ENCODE data around the gene PPM1H. TPM values are rescaled to one million over a fixed set of nuclear protein-coding genes. Genes with fewer than 3 reads are reported as not detected.
"Not testable (repeated sequence)": the region's sequence is repeated elsewhere in the genome, so short reads cannot be mapped to it uniquely, and the experiment has no call there.

PPM1H gene
- total RNA-seq, 4 donors from 2014 or later: 1.4 to 4.9 (median 2.4) TPM

DNA sequence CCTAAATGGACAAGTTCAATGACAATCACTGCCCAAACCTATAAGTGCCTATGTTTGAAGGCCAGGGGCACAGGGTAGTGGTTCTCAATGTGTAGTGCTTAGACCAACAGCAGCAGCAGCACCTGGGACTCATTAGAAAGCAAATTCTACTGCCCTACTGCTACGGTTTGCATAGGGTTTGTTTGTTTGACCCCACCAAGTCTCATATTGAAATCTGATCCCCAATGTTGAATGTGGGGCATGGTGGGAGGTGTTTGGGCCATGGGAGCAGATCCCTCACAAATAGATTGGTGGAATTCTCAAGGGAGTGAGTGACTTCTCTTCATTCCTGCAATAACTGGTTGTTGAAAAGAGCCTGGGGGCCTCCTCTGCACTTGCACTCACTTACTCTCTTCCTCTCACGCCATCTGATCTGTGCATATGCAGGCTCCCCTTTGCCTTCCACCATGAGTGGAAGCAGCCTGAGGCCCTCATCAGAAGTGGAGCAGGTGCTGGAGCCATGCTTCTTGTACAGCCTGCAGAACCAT lies 39.5 kb downstream of the PPM1H start:
- TF ChIP-seq, protein P1, sequence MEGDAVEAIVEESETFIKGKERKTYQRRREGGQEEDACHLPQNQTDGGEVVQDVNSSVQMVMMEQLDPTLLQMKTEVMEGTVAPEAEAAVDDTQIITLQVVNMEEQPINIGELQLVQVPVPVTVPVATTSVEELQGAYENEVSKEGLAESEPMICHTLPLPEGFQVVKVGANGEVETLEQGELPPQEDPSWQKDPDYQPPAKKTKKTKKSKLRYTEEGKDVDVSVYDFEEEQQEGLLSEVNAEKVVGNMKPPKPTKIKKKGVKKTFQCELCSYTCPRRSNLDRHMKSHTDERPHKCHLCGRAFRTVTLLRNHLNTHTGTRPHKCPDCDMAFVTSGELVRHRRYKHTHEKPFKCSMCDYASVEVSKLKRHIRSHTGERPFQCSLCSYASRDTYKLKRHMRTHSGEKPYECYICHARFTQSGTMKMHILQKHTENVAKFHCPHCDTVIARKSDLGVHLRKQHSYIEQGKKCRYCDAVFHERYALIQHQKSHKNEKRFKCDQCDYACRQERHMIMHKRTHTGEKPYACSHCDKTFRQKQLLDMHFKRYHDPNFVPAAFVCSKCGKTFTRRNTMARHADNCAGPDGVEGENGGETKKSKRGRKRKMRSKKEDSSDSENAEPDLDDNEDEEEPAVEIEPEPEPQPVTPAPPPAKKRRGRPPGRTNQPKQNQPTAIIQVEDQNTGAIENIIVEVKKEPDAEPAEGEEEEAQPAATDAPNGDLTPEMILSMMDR (IDR thresholded peaks at IDR 0.05): no peak
- ATAC-seq (ENCODE audit: low FRiP score) (no peak), DNase-seq (ENCODE audit: low spot score) (no peak)

DNA sequence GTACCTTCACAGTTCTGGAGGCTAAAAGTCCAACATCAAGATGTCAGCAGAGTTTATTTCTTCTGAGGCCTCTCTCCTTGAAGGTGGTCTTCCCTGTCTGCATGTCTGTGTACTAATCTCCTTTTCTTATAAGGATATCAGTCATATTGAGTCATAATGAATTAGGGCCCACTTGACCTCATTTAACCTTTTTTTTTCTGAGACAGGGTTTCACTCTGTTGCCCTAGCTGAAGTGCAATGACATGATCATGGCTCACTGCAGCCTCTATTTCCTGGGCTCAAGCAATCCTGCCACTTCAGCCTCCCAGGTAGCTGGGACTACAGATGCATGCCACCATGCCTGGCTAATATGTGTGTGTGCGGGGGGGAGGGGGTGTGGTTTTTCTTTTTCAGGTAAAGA lies 41.7 kb downstream of the PPM1H start:
- DNase-seq (ENCODE audit: low spot score) (no peak), ATAC-seq (ENCODE audit: low FRiP score) (no peak)
- TF ChIP-seq, protein P1 (IDR thresholded peaks at IDR 0.05): no peak

DNA sequence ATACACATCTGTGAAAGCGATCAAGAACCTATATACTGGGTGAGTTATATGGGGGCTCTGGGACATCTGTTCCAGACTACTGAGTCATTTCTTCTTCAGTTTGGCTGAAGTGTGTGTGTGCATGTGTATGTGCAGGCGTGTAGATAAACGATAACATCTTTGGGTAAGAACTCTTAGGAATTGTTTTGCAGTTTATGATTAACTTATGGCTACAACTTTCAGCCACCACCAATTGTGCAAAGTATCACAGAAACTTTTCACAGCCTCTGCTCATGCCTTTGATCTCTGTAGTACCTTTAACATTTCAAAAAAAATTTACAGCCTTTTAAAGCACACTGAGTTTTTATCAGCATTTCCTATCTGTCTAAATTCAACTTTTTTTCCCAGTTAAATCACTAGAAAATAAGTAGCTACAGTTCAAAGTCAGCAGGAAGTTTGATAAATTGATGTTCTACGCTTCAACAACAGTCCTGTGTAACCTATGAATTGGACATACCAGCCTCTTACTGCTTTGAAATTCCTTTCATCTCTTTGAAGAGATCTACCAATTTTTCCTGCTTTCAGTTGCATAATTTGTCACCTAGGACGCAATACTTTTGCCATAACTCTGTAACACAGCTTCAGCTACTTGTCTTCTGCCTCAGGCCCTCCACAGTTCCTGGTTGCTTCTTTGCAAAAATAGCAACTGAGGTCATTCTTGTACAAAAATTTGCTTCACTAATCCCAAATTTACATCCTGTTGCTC lies 43.0 kb downstream of the PPM1H start:
- ATAC-seq (ENCODE audit: low FRiP score) (no peak), DNase-seq (ENCODE audit: low spot score) (no peak)
- TF ChIP-seq, protein P1 (IDR thresholded peaks at IDR 0.05): no peak

DNA sequence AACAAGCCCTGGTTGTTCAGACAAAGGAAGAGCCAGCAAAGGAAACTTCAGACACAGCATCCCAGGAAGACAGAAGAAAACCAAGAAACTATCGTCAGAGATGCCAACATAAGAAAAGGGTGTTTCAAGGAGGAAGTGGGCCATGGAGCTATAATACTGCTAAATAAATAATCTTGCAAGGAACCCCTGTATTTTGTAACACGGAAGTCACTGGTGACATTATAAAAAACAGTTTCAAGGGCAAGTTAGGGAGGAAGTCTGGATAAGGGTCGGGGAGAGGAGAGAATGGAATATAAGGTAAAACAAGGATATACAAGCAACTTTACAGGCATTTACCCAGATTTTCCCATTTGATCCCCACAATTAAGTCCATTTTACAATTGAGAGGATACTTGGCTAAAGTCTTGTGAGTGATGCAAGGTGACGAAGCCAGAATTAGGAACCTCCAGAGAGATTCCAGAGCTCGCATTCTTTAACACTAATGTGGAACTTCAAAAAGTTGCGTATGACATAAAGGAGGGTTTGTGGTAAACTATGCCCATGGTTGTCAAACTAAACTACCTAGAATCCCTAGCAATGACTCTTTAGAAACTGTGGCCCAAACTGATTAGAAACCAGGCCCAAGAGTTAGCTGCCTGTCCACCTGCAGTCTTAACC lies 46.4 kb downstream of the PPM1H start:
- ATAC-seq (ENCODE audit: low FRiP score): no peak
- DNase-seq (ENCODE audit: low spot score): no peak
- TF ChIP-seq, protein P1 (IDR thresholded peaks at IDR 0.05): no peak

DNA sequence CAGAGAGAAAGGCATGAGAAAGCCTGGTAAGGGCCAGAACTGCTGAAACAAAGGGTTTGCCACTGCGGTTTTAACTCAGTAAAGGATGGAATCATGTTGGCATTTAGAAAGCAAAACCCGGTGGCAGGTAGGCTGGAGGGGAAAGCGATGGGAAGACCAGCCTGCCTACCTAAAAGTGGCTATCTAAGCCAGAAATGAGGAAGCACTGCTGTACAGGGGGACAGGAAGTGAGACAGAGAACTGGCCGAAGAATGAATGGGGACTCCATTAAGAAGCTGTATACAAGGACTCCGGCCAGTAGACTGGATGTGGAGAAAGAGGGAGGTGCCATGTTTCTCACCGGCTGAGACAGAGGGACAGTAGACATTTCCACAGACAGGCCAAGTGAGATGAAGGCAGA lies 48.2 kb downstream of the PPM1H start:
- TF ChIP-seq, protein P1 (IDR thresholded peaks at IDR 0.05): no peak
- DNase-seq (ENCODE audit: low spot score) (no peak), ATAC-seq (ENCODE audit: low FRiP score) (no peak)

DNA sequence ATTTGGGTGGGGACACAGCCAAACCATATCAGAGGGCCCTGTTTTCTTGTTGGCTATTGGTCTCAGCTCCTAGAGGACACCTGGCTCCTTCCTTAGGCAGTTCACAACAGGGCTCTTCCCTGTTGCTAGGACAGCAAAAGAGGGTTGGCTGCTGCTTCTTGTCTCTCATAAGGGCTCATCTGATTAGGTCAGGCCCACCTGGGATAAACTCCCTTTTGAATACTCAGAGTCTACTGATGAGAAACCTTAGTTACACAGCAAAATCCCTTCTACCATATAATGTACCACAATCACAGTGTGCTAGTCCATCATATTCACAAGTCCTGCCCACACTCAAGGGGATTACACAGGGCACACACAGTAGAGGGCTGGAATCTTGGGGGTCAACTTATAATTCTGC lies 49.7 kb downstream of the PPM1H start:
- TF ChIP-seq, protein P1 (IDR thresholded peaks at IDR 0.05): no peak
- DNase-seq (ENCODE audit: low spot score): no peak
- ATAC-seq (ENCODE audit: low FRiP score): no peak

DNA sequence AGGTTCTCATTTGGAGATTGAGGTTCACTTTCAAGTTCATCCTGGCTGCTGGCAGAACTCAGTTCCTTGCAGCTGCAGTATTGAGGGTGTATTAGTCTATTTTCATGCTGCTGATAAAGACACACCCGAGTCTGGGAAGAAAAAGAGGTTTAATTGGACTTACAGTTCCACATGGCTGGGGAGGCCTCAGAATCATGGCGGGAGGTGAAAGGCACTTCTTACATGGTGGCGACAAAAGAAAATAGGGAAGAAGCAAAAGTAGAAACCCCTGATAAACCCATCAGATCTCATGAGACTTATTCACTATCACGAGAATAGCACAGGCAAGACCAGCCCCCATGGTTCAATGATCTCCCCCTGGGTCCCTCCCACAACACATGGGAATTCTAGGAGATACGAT lies 50.1 kb downstream of the PPM1H start:
- DNase-seq (ENCODE audit: low spot score); ATAC-seq (ENCODE audit: low FRiP score): not testable (repeated sequence)

Data from omental fat pad (tissue), 4 donors.